Measurements from ENCODE around the gene IRAK2.

DNA sequence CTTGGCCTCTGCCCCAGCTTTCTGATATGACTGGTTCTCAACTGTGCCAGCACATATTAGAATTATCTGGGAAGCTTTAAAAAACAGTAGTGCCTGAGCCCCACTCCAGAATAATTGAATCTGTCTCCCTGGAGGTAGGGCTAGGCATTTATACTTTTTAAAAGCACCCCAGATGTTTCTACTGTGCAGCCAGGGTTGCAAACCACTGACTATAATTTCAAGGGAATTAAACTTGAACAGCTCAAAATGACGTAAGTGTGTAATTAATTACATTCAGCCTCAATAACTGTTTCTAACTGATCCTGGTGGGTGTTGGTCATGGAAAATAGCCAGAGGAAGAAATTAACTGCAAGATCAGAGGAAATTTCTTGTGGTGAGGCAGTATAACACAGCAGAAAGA is 4.4 kb upstream of the IRAK2 start:
- TF ChIP-seq, protein P1, sequence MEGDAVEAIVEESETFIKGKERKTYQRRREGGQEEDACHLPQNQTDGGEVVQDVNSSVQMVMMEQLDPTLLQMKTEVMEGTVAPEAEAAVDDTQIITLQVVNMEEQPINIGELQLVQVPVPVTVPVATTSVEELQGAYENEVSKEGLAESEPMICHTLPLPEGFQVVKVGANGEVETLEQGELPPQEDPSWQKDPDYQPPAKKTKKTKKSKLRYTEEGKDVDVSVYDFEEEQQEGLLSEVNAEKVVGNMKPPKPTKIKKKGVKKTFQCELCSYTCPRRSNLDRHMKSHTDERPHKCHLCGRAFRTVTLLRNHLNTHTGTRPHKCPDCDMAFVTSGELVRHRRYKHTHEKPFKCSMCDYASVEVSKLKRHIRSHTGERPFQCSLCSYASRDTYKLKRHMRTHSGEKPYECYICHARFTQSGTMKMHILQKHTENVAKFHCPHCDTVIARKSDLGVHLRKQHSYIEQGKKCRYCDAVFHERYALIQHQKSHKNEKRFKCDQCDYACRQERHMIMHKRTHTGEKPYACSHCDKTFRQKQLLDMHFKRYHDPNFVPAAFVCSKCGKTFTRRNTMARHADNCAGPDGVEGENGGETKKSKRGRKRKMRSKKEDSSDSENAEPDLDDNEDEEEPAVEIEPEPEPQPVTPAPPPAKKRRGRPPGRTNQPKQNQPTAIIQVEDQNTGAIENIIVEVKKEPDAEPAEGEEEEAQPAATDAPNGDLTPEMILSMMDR (IDR thresholded peaks at IDR 0.05), result no peak
- no peak for TF ChIP-seq POLR2A (IDR thresholded peaks at IDR 0.05)
- no peak for TF ChIP-seq POLR2AphosphoS5 (IDR thresholded peaks at IDR 0.05)
- TF ChIP-seq EP300 (IDR thresholded peaks at IDR 0.05; ENCODE audit: low read depth), result no peak
